Trophoblast cell (in vitro differentiated cells and primary cell): ENCODE measurements around the gene NRXN3.

ENCODE experiments used
- DNase-seq, 2 donors: peaks; one replicate each; pipeline ENCODE4 v3.0.0-alpha.2; 2016
- H2AFZ ChIP-seq: 2 replicates; pipeline ENCODE4 v1.6.1; 2013; ENCODE audit warnings: low read length, moderate library complexity, mild to moderate bottlenecking; ENCODE audit not compliant: insufficient read depth, poor library complexity
- H2AK5ac ChIP-seq: 2 replicates; pipeline ENCODE4 v1.6.1; 2013; ENCODE audit warnings: mild to moderate bottlenecking, low read length
- H2BK120ac ChIP-seq: 2 replicates; pipeline ENCODE4 v1.6.1; 2013; ENCODE audit warnings: low read length, mild to moderate bottlenecking, moderate library complexity; ENCODE audit not compliant: insufficient read depth, poor library complexity
- H2BK12ac ChIP-seq: 2 replicates; pipeline ENCODE4 v1.6.1; 2013; ENCODE audit warnings: mild to moderate bottlenecking, low read length, moderate library complexity
- H2BK5ac ChIP-seq: 2 replicates; pipeline ENCODE4 v1.6.1; 2013; ENCODE audit warnings: low read length, low read depth, moderate library complexity, mild to moderate bottlenecking; ENCODE audit not compliant: poor library complexity
- H3K14ac ChIP-seq: 2 replicates; pipeline ENCODE4 v1.6.1; 2013; ENCODE audit warnings: mild to moderate bottlenecking, low read length
- H3K18ac ChIP-seq: 2 replicates; pipeline ENCODE4 v1.6.1; 2013; ENCODE audit warnings: mild to moderate bottlenecking, low read length
- H3K23ac ChIP-seq: 2 replicates; pipeline ENCODE4 v1.6.1; 2013; ENCODE audit warnings: low read length
- H3K27ac ChIP-seq: 2 replicates; pipeline ENCODE4 v1.5.1; 2013; ENCODE audit warnings: low read depth, mild to moderate bottlenecking, inconsistent platforms, low read length, moderate library complexity
- H3K27me3 ChIP-seq: 2 replicates; pipeline ENCODE4 v1.6.1; 2013; ENCODE audit warnings: inconsistent platforms, mild to moderate bottlenecking, low read length, moderate library complexity; ENCODE audit not compliant: insufficient read depth
- H3K36me3 ChIP-seq, 2 experiments: 1 replicate in 1 of 2; 2 replicates in 1 of 2; pipeline ENCODE4 v1.6.1; 2013; ENCODE audit warnings: low read length in 2 of 2, mild to moderate bottlenecking in 2 of 2, moderate library complexity in 1 of 2; ENCODE audit not compliant: insufficient read depth in 2 of 2, control insufficient read depth in 1 of 2
- H3K4ac ChIP-seq: 2 replicates; pipeline ENCODE4 v1.6.1; 2013; ENCODE audit warnings: low read depth, mild to moderate bottlenecking, low read length, moderate library complexity
- H3K4me1 ChIP-seq, 2 experiments: 1 replicate in 1 of 2; 2 replicates in 1 of 2; pipeline ENCODE4 v1.6.1; 2013; ENCODE audit warnings: low read length in 2 of 2, mild to moderate bottlenecking in 2 of 2, moderate library complexity in 1 of 2; ENCODE audit not compliant: insufficient read depth in 2 of 2, control insufficient read depth in 1 of 2
- H3K4me2 ChIP-seq: 2 replicates; pipeline ENCODE4 v1.6.1; 2013; ENCODE audit warnings: inconsistent platforms, mild to moderate bottlenecking, low read length, moderate library complexity
- H3K4me3 ChIP-seq: 2 replicates; pipeline ENCODE4 v1.5.1; 2013; ENCODE audit warnings: mild to moderate bottlenecking, low read depth, low read length, inconsistent platforms
- H3K79me1 ChIP-seq: one replicate; pipeline ENCODE4 v1.6.1; 2013; ENCODE audit warnings: low read length
- H3K79me2 ChIP-seq: 2 replicates; pipeline ENCODE4 v1.6.1; 2013; ENCODE audit warnings: low read length, mild to moderate bottlenecking; ENCODE audit not compliant: control insufficient read depth, insufficient read depth, poor library complexity
- H3K9ac ChIP-seq: 2 replicates; pipeline ENCODE4 v1.6.1; 2013; ENCODE audit warnings: mild to moderate bottlenecking, low read length
- H3K9me3 ChIP-seq: 2 replicates; pipeline ENCODE4 v1.6.1; 2013; ENCODE audit warnings: low read depth, mild to moderate bottlenecking, control low read depth, inconsistent platforms, low read length; ENCODE audit not compliant: insufficient read depth
- H4K12ac ChIP-seq: 2 replicates; pipeline ENCODE4 v1.6.1; 2013; ENCODE audit warnings: low read depth, mild to moderate bottlenecking, low read length, moderate library complexity
- H4K8ac ChIP-seq: 2 replicates; pipeline ENCODE4 v1.6.1; 2013; ENCODE audit warnings: low read depth, mild to moderate bottlenecking, low read length, moderate library complexity
- H4K91ac ChIP-seq: one replicate; pipeline ENCODE4 v1.6.1; 2013; ENCODE audit warnings: low read depth, mild to moderate bottlenecking, low read length, moderate library complexity
- WGBS: extraction: QIAGEN DNeasy Blood & Tissue Kit; methylation state at CpG from one replicate; pipeline ENCODE4 v1.1.7; 2013; ENCODE audit warnings: missing lambda C conversion rate; ENCODE audit not compliant: insufficient read length, insufficient coverage; ENCODE audit errors: extremely low coverage; 5-methylcytosine and 5-hydroxymethylcytosine counted together

NRXN3 gene

DNA sequence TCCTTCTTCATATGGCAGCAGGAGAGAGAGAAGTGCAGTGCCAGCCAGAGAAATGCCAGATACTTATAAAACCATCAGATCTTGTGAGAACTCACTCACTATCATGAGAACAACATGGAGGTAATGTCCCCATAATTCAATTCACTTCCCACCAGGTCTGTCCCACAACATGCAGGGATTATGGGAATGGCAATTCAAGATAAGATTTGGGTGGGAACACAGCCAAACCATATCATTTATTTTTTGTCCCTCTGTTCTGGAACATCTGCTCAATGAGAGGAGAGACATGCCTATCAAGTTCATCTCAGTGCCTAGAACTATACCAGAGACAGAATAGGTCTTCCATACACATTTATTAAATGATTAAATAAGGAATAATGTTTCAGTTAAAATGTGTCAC lies 543.5 kb downstream of the NRXN3 start:
- Histone ChIP-seq H3K79me2 (no peaks in the 10 kb centered on the region), H3K14ac (no peak overlapping the region), H3K4ac (no peak overlapping the region), H3K23ac (no peak overlapping the region), H2AFZ (no peak overlapping the region), H2BK120ac (no peak overlapping the region), H3K79me1 (no peaks in the 10 kb centered on the region), H3K4me1 (peaks cover 8 to 10% of the 10 kb centered on the region in 2 experiments), H3K36me3 (no peaks in the 10 kb centered on the region), H2AK5ac (no peak overlapping the region), H3K27ac (no peak overlapping the region), H3K9me3 (no peaks in the 10 kb centered on the region), H3K4me3 (no peak overlapping the region), H4K91ac (no peak overlapping the region), H2BK5ac (no peak overlapping the region), H3K18ac (no peak overlapping the region), H4K8ac (no peak overlapping the region), H4K12ac (no peak overlapping the region), H3K9ac (no peak overlapping the region), H2BK12ac (no peak overlapping the region), H3K27me3 (no peaks in the 10 kb centered on the region), H3K4me2 (no peak overlapping the region)
- DNase-seq: no peak

- Histone ChIP-seq H2BK12ac (no peak overlapping the region), H4K8ac (no peak overlapping the region), H2AK5ac (no peak overlapping the region), H3K23ac (no peak overlapping the region), H2BK5ac (no peak overlapping the region), H3K18ac (no peak overlapping the region), H3K4me3 (no peak overlapping the region), H3K4me1 (peaks cover 4% of the 10 kb centered on the region in 2 experiments), H3K14ac (no peak overlapping the region), H4K91ac (no peak overlapping the region), H4K12ac (no peak overlapping the region), H3K27ac (no peak overlapping the region), H3K79me1 (no peaks in the 10 kb centered on the region), H3K9ac (no peak overlapping the region), H3K4ac (no peak overlapping the region), H2AFZ (no peak overlapping the region), H3K36me3 (no peaks in the 10 kb centered on the region), H2BK120ac (no peak overlapping the region), H3K4me2 (no peak overlapping the region), H3K9me3 (no peaks in the 10 kb centered on the region), H3K27me3 (no peaks in the 10 kb centered on the region), H3K79me2 (no peaks in the 10 kb centered on the region)
- no peak for DNase-seq
- WGBS: no CpG with 5 or more reads among the region's 18 CpGs
Measured at GRCh38 chr14:78714711-78715110, 544.5 kb downstream of the NRXN3 start.

- no peak overlapping the region for H2AK5ac ChIP-seq
- H3K4me1 ChIP-seq: no peaks in the 10 kb centered on the region
- no peak overlapping the region for H3K18ac ChIP-seq
- no peak overlapping the region for H2BK12ac ChIP-seq
- H4K8ac ChIP-seq: no peak overlapping the region
- no peak overlapping the region for H3K27ac ChIP-seq
- H3K4ac ChIP-seq: no peak overlapping the region
- H3K9ac ChIP-seq: no peak overlapping the region
- H2BK5ac ChIP-seq: no peak overlapping the region
- no peaks in the 10 kb centered on the region for H3K9me3 ChIP-seq
- WGBS: no CpG with 5 or more reads among the region's 6 CpGs
- no peak overlapping the region for H2AFZ ChIP-seq
- no peak overlapping the region for H4K91ac ChIP-seq
- no peaks in the 10 kb centered on the region for H3K79me1 ChIP-seq
- no peak for DNase-seq
- H3K4me3 ChIP-seq: no peak overlapping the region
- no peak overlapping the region for H4K12ac ChIP-seq
- H3K4me2 ChIP-seq: no peak overlapping the region
- H3K14ac ChIP-seq: no peak overlapping the region
- no peaks in the 10 kb centered on the region for H3K79me2 ChIP-seq
- H3K23ac ChIP-seq: no peak overlapping the region
- H3K27me3 ChIP-seq: no peaks in the 10 kb centered on the region
- no peak overlapping the region for H2BK120ac ChIP-seq
- H3K36me3 ChIP-seq: no peaks in the 10 kb centered on the region
Measured at GRCh38 chr14:78721756-78722480, 551.7 kb downstream of the NRXN3 start.

GRCh38 chr14:78725086-78725485 lies 554.9 kb downstream of the NRXN3 start:
- H3K36me3 ChIP-seq: no peaks in the 10 kb centered on the region
- no peaks in the 10 kb centered on the region for H3K79me2 ChIP-seq
- no peak overlapping the region for H4K91ac ChIP-seq
- no peak overlapping the region for H2AK5ac ChIP-seq
- no peaks in the 10 kb centered on the region for H3K9me3 ChIP-seq
- no peak overlapping the region for H3K9ac ChIP-seq
- H2BK12ac ChIP-seq: no peak overlapping the region
- WGBS: no CpG with 5 or more reads among the region's 1 CpG
- H3K27ac ChIP-seq: no peak overlapping the region
- H3K4me1 ChIP-seq: no peaks in the 10 kb centered on the region
- H4K8ac ChIP-seq: no peak overlapping the region
- no peak overlapping the region for H2BK120ac ChIP-seq
- H4K12ac ChIP-seq: no peak overlapping the region
- H3K14ac ChIP-seq: no peak overlapping the region
- H3K4me2 ChIP-seq: peak overlapping the region; percentile 14
- no peaks in the 10 kb centered on the region for H3K27me3 ChIP-seq
- H3K18ac ChIP-seq: no peak overlapping the region
- no peak for DNase-seq
- no peak overlapping the region for H3K4ac ChIP-seq
- H2BK5ac ChIP-seq: no peak overlapping the region
- H3K23ac ChIP-seq: no peak overlapping the region
- no peak overlapping the region for H3K4me3 ChIP-seq
- no peaks in the 10 kb centered on the region for H3K79me1 ChIP-seq
- no peak overlapping the region for H2AFZ ChIP-seq
